GM21390 (cell line): Measurements from ENCODE around the gene LAMC1.

ENCODE experiments used
- ATAC-seq: cut with Tn5 transposase; IDR thresholded peaks from one replicate; pipeline ENCODE4 v1.9.1; 2021; ENCODE audit not compliant: unreplicated experiment

The LAMC1 gene

DNA sequence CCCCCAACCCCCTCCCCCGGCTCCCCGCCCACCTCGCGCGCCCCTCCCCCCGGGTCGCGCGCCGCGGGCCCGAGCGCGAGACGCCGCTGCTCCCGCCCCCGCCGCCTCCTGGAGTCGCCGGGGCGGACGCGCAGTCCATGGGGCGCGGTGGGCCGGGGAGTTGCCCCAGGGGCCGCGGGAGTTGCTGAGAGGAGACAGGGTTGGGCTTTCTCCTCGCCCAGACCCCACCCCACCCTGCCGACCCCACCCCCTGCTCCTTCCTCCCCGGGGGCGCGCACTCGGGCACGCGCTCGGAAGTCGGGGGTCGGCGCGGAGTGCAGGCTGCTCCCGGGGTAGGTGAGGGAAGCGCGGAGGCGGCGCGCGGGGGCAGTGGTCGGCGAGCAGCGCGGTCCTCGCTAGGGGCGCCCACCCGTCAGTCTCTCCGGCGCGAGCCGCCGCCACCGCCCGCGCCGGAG lies at the start of gene LAMC1:
Gene LAMC1 (plus strand): TSS at position 275 of the 455 bp plus-strand sequence. CDS start 297 bp downstream, outside the sequence.
- ATAC-seq, result peak; percentile 24

GRCh38 chr1:182974506-182975191 lies 48.6 kb upstream of the LAMC1 start:
- ATAC-seq, result no peak

GRCh38 chr1:182977480-182977879 lies 45.7 kb upstream of the LAMC1 start:
- no peak for ATAC-seq

GRCh38 chr1:182978151-182978853 lies 44.9 kb upstream of the LAMC1 start:
- no peak for ATAC-seq

GRCh38 chr1:182984138-182984537 lies 39.1 kb upstream of the LAMC1 start:
- no peak for ATAC-seq

- no peak for ATAC-seq
Observed at GRCh38 chr1:182984621-182985020, 38.6 kb upstream of the LAMC1 start.

GRCh38 chr1:182985876-182986275 lies 37.3 kb upstream of the LAMC1 start:
- no peak for ATAC-seq

- no peak for ATAC-seq
Observed at GRCh38 chr1:182990413-182991144, 32.6 kb upstream of the LAMC1 start.

DNA sequence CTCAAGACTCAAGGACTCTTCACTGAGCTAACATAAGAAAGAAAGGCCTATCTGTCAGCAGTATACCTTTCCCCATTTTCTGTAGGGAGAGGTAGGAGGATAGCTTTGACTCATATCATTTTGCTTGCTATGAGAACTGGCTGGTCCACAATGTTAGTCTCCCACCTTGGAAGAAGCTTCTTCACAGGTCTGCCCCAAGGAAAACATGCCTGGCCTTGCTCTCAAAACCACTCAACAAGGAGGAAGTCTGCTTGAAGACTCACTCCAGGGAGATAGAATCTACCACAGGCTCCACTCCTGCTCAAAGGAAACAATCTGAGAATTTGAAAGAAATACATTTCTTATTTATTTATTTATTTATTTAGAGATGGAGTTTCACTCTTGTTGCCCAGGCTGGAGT lies 29.5 kb upstream of the LAMC1 start:
- ATAC-seq, result no peak

DNA sequence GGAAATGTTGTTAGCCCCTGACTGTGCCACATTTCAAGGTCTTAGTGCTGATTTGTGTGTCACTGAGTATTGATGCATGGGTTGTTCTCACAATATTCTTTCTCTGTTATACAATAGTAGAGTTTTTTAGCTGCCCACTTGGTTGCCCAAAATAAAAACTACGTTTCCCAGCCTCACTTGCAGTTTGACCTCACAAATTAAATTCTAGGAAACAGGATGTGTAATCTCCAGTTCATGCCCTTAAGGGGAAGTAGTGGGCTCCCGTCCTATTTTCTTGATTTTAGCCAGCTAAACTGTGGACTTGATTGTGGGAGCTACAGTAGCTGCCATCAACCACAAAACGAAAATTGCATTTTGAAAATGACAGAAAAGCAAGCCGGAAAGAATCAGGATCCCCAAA lies 27.3 kb upstream of the LAMC1 start:
- ATAC-seq, result no peak

GRCh38 chr1:182996816-182997215 lies 26.4 kb upstream of the LAMC1 start:
- no peak for ATAC-seq

DNA sequence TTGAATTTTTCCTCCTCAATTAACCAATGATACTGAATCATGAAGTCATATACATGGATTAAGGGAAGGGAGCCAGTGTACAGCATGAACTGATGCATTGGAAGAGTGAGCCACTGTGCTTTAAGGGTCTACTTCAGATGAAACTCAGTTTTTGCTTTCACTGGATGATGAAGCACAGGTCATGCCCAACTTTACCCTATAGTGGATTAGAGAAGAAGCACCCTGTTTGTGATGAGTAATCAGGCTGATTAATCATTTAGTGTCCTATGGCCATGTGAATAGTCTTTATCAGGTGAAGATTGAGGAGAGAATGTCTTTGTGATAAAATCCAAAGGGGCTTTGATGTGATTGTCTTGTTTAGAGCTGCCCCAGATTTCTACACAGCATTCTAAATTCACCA lies 24.7 kb upstream of the LAMC1 start:
- no peak for ATAC-seq

GRCh38 chr1:183000167-183000962 lies 22.9 kb upstream of the LAMC1 start:
- no peak for ATAC-seq

- no peak for ATAC-seq
Observed at GRCh38 chr1:183002267-183002666, 21.0 kb upstream of the LAMC1 start.

GRCh38 chr1:183002797-183003196 lies 20.4 kb upstream of the LAMC1 start:
- ATAC-seq, result no peak

GRCh38 chr1:183003203-183003602 lies 20.0 kb upstream of the LAMC1 start:
- no peak for ATAC-seq

DNA sequence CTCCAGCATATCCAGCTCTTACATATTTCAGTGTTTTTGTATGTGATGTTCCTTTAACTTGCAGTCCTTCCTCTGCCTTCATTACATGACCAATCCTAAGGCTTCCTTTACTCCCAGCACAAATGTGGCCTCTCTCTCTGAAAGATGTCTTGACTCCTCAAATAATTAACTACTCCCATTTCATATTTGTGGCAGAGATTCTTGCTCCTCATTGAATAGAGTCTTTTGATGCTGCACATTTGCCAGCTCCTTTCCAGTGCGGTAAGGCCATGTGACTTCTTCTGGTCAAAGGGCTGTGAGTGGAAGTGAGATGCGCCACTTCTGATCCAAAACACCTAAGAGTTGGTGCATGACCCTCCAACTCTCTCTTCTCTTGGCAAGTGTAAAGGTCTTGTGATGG lies 19.1 kb upstream of the LAMC1 start:
- no peak for ATAC-seq

GRCh38 chr1:183011859-183012258 lies 11.4 kb upstream of the LAMC1 start:
- no peak for ATAC-seq

GRCh38 chr1:183012301-183012994 lies 10.8 kb upstream of the LAMC1 start:
- no peak for ATAC-seq

GRCh38 chr1:183019139-183019740 lies 4.0 kb upstream of the LAMC1 start:
- ATAC-seq, result no peak
